CD4-positive, alpha-beta memory T cell (primary cell): ENCODE data around the gene TANGO6. TPM values are rescaled to one million over a fixed set of nuclear protein-coding genes. Genes with fewer than 3 reads are reported as not detected.
A peak's percentile ranks its signal among the peaks of the same experiment; 100 is the strongest.

Source experiments
- CTCF ChIA-PET: fragments of 350-600 bp; sonication (Branson Sonifier 250); formaldehyde crosslinking; loops from one replicate; lab custom pipeline; 2021; ENCODE audit warnings: inconsistent platforms; ENCODE audit not compliant: partially characterized antibody; lab: Charles Lee
- POLR2A ChIA-PET: fragments of 350-600 bp; sonication (Branson Sonifier 250); formaldehyde crosslinking; loops from one replicate; lab custom pipeline; 2021; ENCODE audit not compliant: partially characterized antibody; lab: Charles Lee
- DNase-seq, 5 donors: peaks; one replicate each; pipeline versions ENCODE4 v3.0.0 to v3.0.0-alpha.2; 2020 to 2022; ENCODE audit warnings: mixed read lengths in 1 of 5
- H3K27ac ChIP-seq: one replicate; pipeline ENCODE4 v1.7.0; 2013; ENCODE audit warnings: low read depth, low read length
- H3K27me3 ChIP-seq: 2 replicates; pipeline ENCODE4 v1.7.0; 2013; ENCODE audit warnings: mild to moderate bottlenecking, low read length, moderate library complexity; ENCODE audit not compliant: insufficient read depth
- H3K36me3 ChIP-seq: 2 replicates; pipeline ENCODE4 v1.7.0; 2013; ENCODE audit warnings: mild to moderate bottlenecking, low read length, moderate library complexity; ENCODE audit not compliant: insufficient read depth
- H3K4me1 ChIP-seq: 2 replicates; pipeline ENCODE4 v1.7.0; 2013; ENCODE audit warnings: mild to moderate bottlenecking, low read length, moderate library complexity; ENCODE audit not compliant: insufficient read depth
- H3K4me3 ChIP-seq, 2 donors: one replicate each; pipeline ENCODE4 v1.7.0; 2013; ENCODE audit warnings: low read length in 2 of 2, mild to moderate bottlenecking in 1 of 2
- H3K9me3 ChIP-seq, 2 donors: one replicate each; pipeline ENCODE4 v1.7.0; 2013; ENCODE audit warnings: low read length in 2 of 2, control low read depth in 1 of 2; ENCODE audit not compliant: control insufficient read depth in 1 of 2
- H3K27ac Mint-ChIP-seq, 7 donors: one replicate each; pipeline ENCODE4 v1.8.0; 2020 to 2021; ENCODE audit warnings: mixed read lengths in 7 of 7, mild to moderate bottlenecking in 6 of 7, inconsistent platforms in 3 of 7, moderate library complexity in 3 of 7
- H3K27me3 Mint-ChIP-seq, 2 donors: one replicate each; pipeline ENCODE4 v1.8.0; 2020 to 2021; ENCODE audit warnings: mixed read lengths in 2 of 2
- H3K36me3 Mint-ChIP-seq, 2 donors: one replicate each; pipeline ENCODE4 v1.8.0; 2020 to 2021; ENCODE audit warnings: mixed read lengths in 2 of 2, inconsistent platforms in 1 of 2, mild to moderate bottlenecking in 1 of 2
- H3K4me1 Mint-ChIP-seq, 4 donors: one replicate each; pipeline ENCODE4 v1.8.0; 2020 to 2021; ENCODE audit warnings: mixed read lengths in 4 of 4, mild to moderate bottlenecking in 1 of 4
- H3K4me3 Mint-ChIP-seq, 8 donors: one replicate each; pipeline ENCODE4 v1.8.0; 2020 to 2021; ENCODE audit warnings: mixed read lengths in 8 of 8, mild to moderate bottlenecking in 7 of 8, moderate library complexity in 6 of 8, inconsistent platforms in 3 of 8
- H3K9me3 Mint-ChIP-seq, 8 donors: one replicate each; pipeline ENCODE4 v1.8.0; 2020 to 2021; ENCODE audit warnings: mixed read lengths in 8 of 8, mild to moderate bottlenecking in 5 of 8, inconsistent platforms in 3 of 8, moderate library complexity in 1 of 8
- intact Hi-C: fragments of 100-400 bp; cut with micrococcal nuclease; formaldehyde crosslinking; loops from one replicate; pipeline ENCODE4 v1.15.1; 2023
- polyA plus RNA-seq, 2 donors: library from polyadenylated mRNA; unstranded; fragments of 300-500 nt; fragmentation: Illumina TruSeq; gene quantifications; one replicate each; pipeline ENCODE4 v1.2.3, GENCODE V29; 2021
- total RNA-seq, 2 experiments: library from RNA; stranded (reverse); gene quantifications; one replicate each; pipeline ENCODE4 v1.2.3, GENCODE V29; 2021

TANGO6 gene
- total and polyA plus RNA-seq, 4 experiments from 2014 or later: 12.2 to 38.1 (median 26.0) TPM

- Histone ChIP-seq H3K27ac (no peak overlapping the region), H3K4me3 (no peak overlapping the region), H3K9me3 (no peaks in the 10 kb centered on the region), H3K27me3 (no peaks in the 10 kb centered on the region), H3K4me1 (no peaks in the 10 kb centered on the region), H3K36me3 (no peaks in the 10 kb centered on the region)
- Mint-ChIP-seq H3K27ac (no peak overlapping the region), H3K9me3 (peaks cover 0 to 1% (median 0%) of the 10 kb centered on the region in 8 donors), H3K4me3 (no peak overlapping the region), H3K36me3 (peaks cover 32 to 36% of the 10 kb centered on the region in 2 donors), H3K4me1 (peaks cover 0 to 4% (median 4%) of the 10 kb centered on the region in 4 donors), H3K27me3 (no peaks in the 10 kb centered on the region)
- intact Hi-C loops: no loop called here
- ChIA-PET CTCF (interaction anchor here (1.5 kb wide), 1 partner anchor 13 kb away, joined by 3 read pairs; no protein-coding TSS in a partner anchor), POLR2A (no interaction called here)
- no peak for DNase-seq
Measured at GRCh38 chr16:68969338-68969737, 126.0 kb downstream of the TANGO6 start.

- CTCF ChIA-PET: no interaction called here
- Mint-ChIP-seq H3K9me3 (peaks cover 0 to 1% (median 0%) of the 10 kb centered on the region in 8 donors), H3K4me1 (peaks cover 0 to 4% (median 4%) of the 10 kb centered on the region in 4 donors), H3K27me3 (no peaks in the 10 kb centered on the region), H3K4me3 (no peak overlapping the region), H3K27ac (peak overlapping the region in 1 of 7 donors; percentile 85), H3K36me3 (peaks cover 51 to 58% of the 10 kb centered on the region in 2 donors)
- intact Hi-C loops: no loop called here
- POLR2A ChIA-PET: no interaction called here
- Histone ChIP-seq H3K4me3 (no peak overlapping the region), H3K27me3 (no peaks in the 10 kb centered on the region), H3K36me3 (peaks cover 11% of the 10 kb centered on the region), H3K9me3 (no peaks in the 10 kb centered on the region), H3K4me1 (no peaks in the 10 kb centered on the region), H3K27ac (no peak overlapping the region)
- DNase-seq: no peak
Measured at GRCh38 chr16:68972013-68972412, 128.7 kb downstream of the TANGO6 start.

- CTCF ChIA-PET: no interaction called here
- Mint-ChIP-seq H3K36me3 (peaks cover 49 to 58% of the 10 kb centered on the region in 2 donors), H3K27me3 (no peaks in the 10 kb centered on the region), H3K27ac (peak overlapping the region in 3 of 7 donors; percentile 22 to 43 (median 39)), H3K4me3 (no peak overlapping the region), H3K9me3 (peaks cover 0 to 1% (median 0%) of the 10 kb centered on the region in 8 donors), H3K4me1 (peaks cover 0 to 4% (median 4%) of the 10 kb centered on the region in 4 donors)
- DNase-seq: no peak
- H3K36me3 ChIP-seq: peaks cover 11% of the 10 kb centered on the region
- H3K9me3 ChIP-seq: no peaks in the 10 kb centered on the region
- no peaks in the 10 kb centered on the region for H3K4me1 ChIP-seq
- intact Hi-C loops: no loop called here
- POLR2A ChIA-PET: no interaction called here
- H3K4me3 ChIP-seq: no peak overlapping the region
- no peak overlapping the region for H3K27ac ChIP-seq
- H3K27me3 ChIP-seq: no peaks in the 10 kb centered on the region
Measured at GRCh38 chr16:68972720-68973119, 129.4 kb downstream of the TANGO6 start.

GRCh38 chr16:68973611-68974120 is 130.3 kb downstream of the TANGO6 start:
- intact Hi-C loops: no loop called here
- peaks cover 58 to 62% of the 10 kb centered on the region in 2 donors for H3K36me3 Mint-ChIP-seq
- Histone ChIP-seq H3K27me3 (no peaks in the 10 kb centered on the region), H3K4me1 (no peaks in the 10 kb centered on the region), H3K9me3 (no peaks in the 10 kb centered on the region), H3K27ac (no peak overlapping the region), H3K4me3 (no peak overlapping the region), H3K36me3 (peaks cover 11% of the 10 kb centered on the region)
- peaks cover 0 to 4% (median 4%) of the 10 kb centered on the region in 4 donors for H3K4me1 Mint-ChIP-seq
- CTCF ChIA-PET: no interaction called here
- no peak overlapping the region for H3K4me3 Mint-ChIP-seq
- no peak for DNase-seq
- POLR2A ChIA-PET: no interaction called here
- H3K9me3 Mint-ChIP-seq: peaks cover 0 to 1% (median 0%) of the 10 kb centered on the region in 8 donors
- H3K27ac Mint-ChIP-seq: peak overlapping the region in 1 of 7 donors; percentile 53
- H3K27me3 Mint-ChIP-seq: no peaks in the 10 kb centered on the region

- Histone ChIP-seq H3K36me3 (peaks cover 11% of the 10 kb centered on the region), H3K27me3 (no peaks in the 10 kb centered on the region), H3K4me1 (no peaks in the 10 kb centered on the region), H3K27ac (no peak overlapping the region), H3K9me3 (no peaks in the 10 kb centered on the region), H3K4me3 (no peak overlapping the region)
- Mint-ChIP-seq H3K27me3 (no peaks in the 10 kb centered on the region), H3K9me3 (no peaks in the 10 kb centered on the region), H3K27ac (no peak overlapping the region), H3K36me3 (peaks cover 49 to 53% of the 10 kb centered on the region in 2 donors), H3K4me1 (peaks cover 0 to 1% (median 0%) of the 10 kb centered on the region in 4 donors), H3K4me3 (no peak overlapping the region)
- ChIA-PET CTCF (no interaction called here), POLR2A (interaction anchor here (0.6 kb wide), 1 partner anchor 122 kb away, joined by 3 read pairs; no protein-coding TSS in a partner anchor)
- intact Hi-C loops: no loop called here
- DNase-seq: no peak
Measured at GRCh38 chr16:68978303-68978954, 135.1 kb downstream of the TANGO6 start.

GRCh38 chr16:68980695-68981315 is 137.5 kb downstream of the TANGO6 start:
- Histone ChIP-seq H3K9me3 (no peaks in the 10 kb centered on the region), H3K27me3 (no peaks in the 10 kb centered on the region), H3K36me3 (peaks cover 3% of the 10 kb centered on the region), H3K27ac (no peak overlapping the region), H3K4me1 (no peaks in the 10 kb centered on the region), H3K4me3 (no peak overlapping the region)
- Mint-ChIP-seq H3K4me1 (no peaks in the 10 kb centered on the region), H3K36me3 (peaks cover 26 to 33% of the 10 kb centered on the region in 2 donors), H3K4me3 (no peak overlapping the region), H3K27me3 (no peaks in the 10 kb centered on the region), H3K27ac (no peak overlapping the region), H3K9me3 (no peaks in the 10 kb centered on the region)
- intact Hi-C loops: no loop called here
- ChIA-PET CTCF (no interaction called here), POLR2A (no interaction called here)
- DNase-seq: no peak

GRCh38 chr16:68981971-68982370 is 138.6 kb downstream of the TANGO6 start:
- ChIA-PET POLR2A (no interaction called here), CTCF (no interaction called here)
- Mint-ChIP-seq H3K4me1 (no peaks in the 10 kb centered on the region), H3K27me3 (no peaks in the 10 kb centered on the region), H3K9me3 (no peaks in the 10 kb centered on the region), H3K27ac (no peak overlapping the region), H3K36me3 (peaks cover 24 to 34% of the 10 kb centered on the region in 2 donors), H3K4me3 (no peak overlapping the region)
- intact Hi-C loops: no loop called here
- DNase-seq: no peak
- H3K4me1 ChIP-seq: no peaks in the 10 kb centered on the region
- no peaks in the 10 kb centered on the region for H3K9me3 ChIP-seq
- H3K27me3 ChIP-seq: no peaks in the 10 kb centered on the region
- H3K36me3 ChIP-seq: no peaks in the 10 kb centered on the region
- H3K27ac ChIP-seq: no peak overlapping the region
- H3K4me3 ChIP-seq: no peak overlapping the region
